SK-N-SH (cell line): ENCODE results near the gene CD22. TPM values are rescaled to one million over a fixed set of nuclear protein-coding genes. Genes with fewer than 3 reads are reported as not detected.

Source experiments
- CTCF ChIA-PET: fragments of 300-600, 350-600 bp; formaldehyde crosslinking; extraction: SDS; loops from one replicate; lab custom pipeline; 2021; lab: Yijun Ruan, JAX
- POLR2A ChIA-PET: fragments of 350-600 bp; sonication (Branson Sonifier 250); formaldehyde crosslinking; extraction: SDS; loops from one replicate; lab custom pipeline; 2020; ENCODE audit warnings: antibody characterized with exemption, inconsistent platforms; lab: Yijun Ruan, JAX
- DNase-seq: peaks from one replicate; pipeline ENCODE4 v3.0.0; 2012
- H2AFZ ChIP-seq: fragments of 200-600 bp; sonication (generic); 2 replicates; pipeline ENCODE4 v1.8.1; 2016; ENCODE audit warnings: antibody characterized with exemption, mild to moderate bottlenecking, low read depth
- H3F3A ChIP-seq: fragments of 200-600 bp; sonication (generic); replicated peaks from 2 replicates; pipeline ENCODE3; 2016; ENCODE audit warnings: antibody characterized with exemption, mild to moderate bottlenecking; ENCODE audit not compliant: insufficient read depth
- H3K27ac ChIP-seq, 2 experiments: fragments of 200-500 bp in 1 of 2; fragments of 200-600 bp in 1 of 2; sonication (Bioruptor generic) in 1 of 2; sonication (generic), shearing (Covaris generic) in 1 of 2; 2 replicates each; pipeline versions ENCODE4 v1.5.1 to v1.6.1; 2014 to 2016; ENCODE audit warnings: low read depth in 2 of 2, inconsistent platforms in 1 of 2, low read length in 1 of 2, mild to moderate bottlenecking in 1 of 2, mixed read lengths in 1 of 2
- H3K27me3 ChIP-seq: fragments of 200-600 bp; sonication (generic), shearing (Covaris generic); 2 replicates; pipeline ENCODE4 v1.6.1; 2016; ENCODE audit warnings: mixed run types; ENCODE audit not compliant: insufficient read depth
- H3K36me3 ChIP-seq, 2 experiments: fragments of 200-500 bp in 1 of 2; fragments of 200-600 bp in 1 of 2; sonication (Bioruptor generic) in 1 of 2; sonication (generic) in 1 of 2; replicated peaks in 1 of 2; 2 replicates each; pipeline versions ENCODE3 to v1.5.1; 2014 to 2016; ENCODE audit warnings: low read length in 1 of 2, mild to moderate bottlenecking in 1 of 2; ENCODE audit not compliant: insufficient read depth in 2 of 2, control insufficient read depth in 1 of 2
- H3K4me1 ChIP-seq, 2 experiments: fragments of 200-500 bp in 1 of 2; fragments of 200-600 bp in 1 of 2; sonication (Bioruptor generic) in 1 of 2; sonication (generic), shearing (Covaris generic) in 1 of 2; 2 replicates each; pipeline versions ENCODE4 v1.5.1 to v1.6.1; 2014 to 2016; ENCODE audit warnings: low read depth in 1 of 2, low read length in 1 of 2, mixed run types in 1 of 2; ENCODE audit not compliant: insufficient read depth in 2 of 2, control insufficient read depth in 1 of 2
- H3K4me2 ChIP-seq: fragments of 200-600 bp; sonication (generic), shearing (Covaris generic); 2 replicates; pipeline ENCODE4 v1.6.1; 2017; ENCODE audit warnings: mixed run types
- H3K4me3 ChIP-seq, 2 experiments: fragments of 200-500 bp in 1 of 2; fragments of 200-600 bp in 1 of 2; sonication (Bioruptor generic) in 1 of 2; sonication (generic), shearing (Covaris generic) in 1 of 2; 2 replicates each; pipeline versions ENCODE4 v1.5.1 to v1.8.1; 2014 to 2016; ENCODE audit warnings: low read depth in 2 of 2, inconsistent platforms in 1 of 2, low read length in 1 of 2, mild to moderate bottlenecking in 1 of 2, mixed read lengths in 1 of 2, moderate library complexity in 1 of 2
- H3K79me2 ChIP-seq: fragments of 200-600 bp; sonication (generic); 2 replicates; pipeline ENCODE4 v1.8.1; 2017; ENCODE audit warnings: mild to moderate bottlenecking; ENCODE audit not compliant: insufficient read depth
- H3K9ac ChIP-seq: fragments of 200-600 bp; sonication (generic); 2 replicates; pipeline ENCODE4 v1.6.1; 2017; ENCODE audit warnings: mixed run types
- H3K9me2 ChIP-seq: fragments of 200-600 bp; sonication (generic); 2 replicates; pipeline ENCODE4 v1.6.1; 2017; ENCODE audit warnings: mixed run types
- H3K9me3 ChIP-seq: fragments of 200-600 bp; sonication (generic); 2 replicates; pipeline ENCODE4 v1.6.1; 2017; ENCODE audit warnings: mixed run types, mild to moderate bottlenecking, moderate library complexity
- H4K20me1 ChIP-seq: fragments of 200-600 bp; sonication (generic); 2 replicates; pipeline ENCODE4 v1.6.1; 2017; ENCODE audit warnings: mild to moderate bottlenecking, mixed run types; ENCODE audit not compliant: insufficient read depth
- CHD2 ChIP-seq: fragments of 150-350 bp; IDR thresholded peaks from 2 replicates; pipeline ENCODE4 v1.6.1; 2018; ENCODE audit warnings: low read length; ENCODE audit not compliant: partially characterized antibody
- ELF1 ChIP-seq: IDR thresholded peaks from 2 replicates; pipeline ENCODE4 v1.4.0; 2012
- EZH2phosphoT487 ChIP-seq: fragments of 200-600 bp; sonication (generic); IDR thresholded peaks from 2 replicates; pipeline ENCODE4 v1.6.1; 2017; ENCODE audit warnings: low read depth, mixed run types, mild to moderate bottlenecking, antibody characterized with exemption, moderate library complexity, borderline replicate concordance
- FOXJ3 ChIP-seq: sonication (generic); formaldehyde crosslinking; IDR thresholded peaks from 2 replicates; pipeline ENCODE4 v1.5.1; 2020; ENCODE audit warnings: mild to moderate bottlenecking, missing genetic modification reagents
- FOXM1 ChIP-seq: IDR thresholded peaks from 2 replicates; pipeline ENCODE4 v1.4.0; 2012; ENCODE audit warnings: low read depth, mild to moderate bottlenecking
- GATA2 ChIP-seq: sonication (generic); formaldehyde crosslinking; IDR thresholded peaks from 2 replicates; pipeline ENCODE4 v1.5.0; 2020; ENCODE audit warnings: mild to moderate bottlenecking, missing genetic modification reagents
- MEF2A ChIP-seq: IDR thresholded peaks from 2 replicates; pipeline ENCODE4 v1.4.0; 2012; ENCODE audit warnings: low read depth, borderline replicate concordance
- NFIC ChIP-seq: IDR thresholded peaks from 2 replicates; pipeline ENCODE4 v1.4.0; 2012; ENCODE audit warnings: borderline replicate concordance
- POLR2AphosphoS5 ChIP-seq: IDR thresholded peaks from 2 replicates; pipeline ENCODE4 v1.6.1; 2012; ENCODE audit warnings: low read depth, low read length
- RXRA ChIP-seq: IDR thresholded peaks from 2 replicates; pipeline ENCODE4 v1.4.0; 2012; ENCODE audit warnings: low read depth, mild to moderate bottlenecking, borderline replicate concordance
- SIN3A ChIP-seq: IDR thresholded peaks from 2 replicates; pipeline ENCODE4 v1.6.1; 2012; ENCODE audit warnings: low read depth, mild to moderate bottlenecking, low read length, moderate library complexity, borderline replicate concordance
- SMC3 ChIP-seq: IDR thresholded peaks from 2 replicates; pipeline ENCODE4 v1.6.1; 2012; ENCODE audit warnings: low read depth, low read length, improper control_type of control experiment
- TAF1 ChIP-seq: IDR thresholded peaks from 2 replicates; pipeline ENCODE4 v1.6.1; 2012; ENCODE audit warnings: low read depth, mild to moderate bottlenecking, low read length, moderate library complexity, borderline replicate concordance
- TEAD4 ChIP-seq: IDR thresholded peaks from 2 replicates; pipeline ENCODE4 v1.4.0; 2012; ENCODE audit warnings: mild to moderate bottlenecking, borderline replicate concordance; ENCODE audit not compliant: insufficient read depth
- YY1 ChIP-seq: IDR thresholded peaks from 2 replicates; pipeline ENCODE4 v1.4.0; 2012; ENCODE audit warnings: low read depth, mild to moderate bottlenecking
- WGBS: methylation state at CpG from one replicate; pipeline ENCODE4 v1.1.6; 2017; ENCODE audit warnings: low lambda C conversion rate; 5-methylcytosine and 5-hydroxymethylcytosine counted together
- polyA plus RNA-seq, 3 experiments: library from polyadenylated mRNA; depleted of rRNA; stranded (reverse); fragments of >200 nt; gene quantifications; 2 replicates each; pipeline ENCODE4 v1.2.3, GENCODE V29; 2012
- TF ChIP-seq, protein P1 (sequence below): IDR thresholded peaks from 2 replicates; pipeline ENCODE4 v1.6.1; 2012; ENCODE audit warnings: mild to moderate bottlenecking, low read depth, low read length, moderate library complexity
- TF ChIP-seq, protein P2 (sequence below): IDR thresholded peaks from 2 replicates; pipeline ENCODE4 v1.4.0; 2012; ENCODE audit warnings: low read depth, borderline replicate concordance
- TF ChIP-seq, protein P3 (sequence below): fragments of 150-350 bp; IDR thresholded peaks from 2 replicates; pipeline ENCODE4 v1.6.1; 2017; ENCODE audit warnings: antibody characterized with exemption, low read length, low read depth, borderline replicate concordance
- TF ChIP-seq, protein P4 (sequence below): IDR thresholded peaks from 2 replicates; pipeline ENCODE4 v1.4.0; 2012; ENCODE audit warnings: low read depth

Gene CD22
- polyA plus RNA-seq, 1 of the 3 experiments (the other 2 are of a cell fraction): 0.18 TPM

DNA sequence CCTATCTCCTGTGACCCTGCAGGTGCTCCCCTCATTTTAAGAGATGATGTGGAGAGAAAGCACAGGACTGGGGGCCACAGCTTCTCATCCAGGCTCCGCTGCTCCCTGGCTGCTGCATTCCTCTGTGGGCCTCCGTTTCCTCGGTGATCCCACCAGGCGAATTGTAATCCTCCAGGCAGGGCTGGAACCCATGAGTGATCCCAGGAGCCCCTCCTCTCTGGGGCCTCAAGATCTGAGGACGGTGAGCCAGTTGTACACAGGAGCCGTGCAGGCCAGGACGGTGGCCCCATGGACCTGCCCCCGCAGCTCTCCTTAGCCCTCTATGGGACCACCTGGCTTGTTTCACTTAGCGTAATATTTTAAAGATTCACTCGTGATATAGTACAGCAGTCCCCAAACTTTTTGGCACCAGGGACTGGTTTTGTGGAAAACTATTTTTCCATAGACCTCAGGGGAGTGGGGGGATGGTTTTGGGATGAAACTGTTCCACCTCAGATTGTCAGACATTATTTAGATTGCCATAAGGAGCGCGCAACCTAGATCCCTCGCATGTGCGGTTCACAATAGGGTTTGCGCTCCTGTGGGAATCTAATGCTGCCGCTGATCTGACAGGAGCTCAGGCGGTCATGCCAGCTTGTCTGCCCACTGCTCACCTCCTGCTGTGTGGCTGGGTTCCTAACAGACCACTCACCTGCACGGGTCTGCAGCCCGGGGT, 34.9 kb downstream of the CD22 start:
- ChIA-PET POLR2A (no interaction called here), CTCF (interaction anchor here (1.3 to 2.2 kb wide), 2 partner anchors 10 to 11 kb away, joined by 3 to 8 read pairs; no protein-coding TSS in a partner anchor)
- Histone ChIP-seq H3K79me2 (no peaks in the 10 kb centered on the region), H3K9ac (no peak overlapping the region), H4K20me1 (no peaks in the 10 kb centered on the region), H3K27me3 (peaks cover 51% of the 10 kb centered on the region), H3K4me1 (no peaks in the 10 kb centered on the region), H3K4me2 (no peak overlapping the region), H3F3A (no peaks in the 10 kb centered on the region), H3K27ac (no peak overlapping the region), H3K9me2 (no peaks in the 10 kb centered on the region), H3K4me3 (no peak overlapping the region), H2AFZ (no peak overlapping the region), H3K9me3 (no peaks in the 10 kb centered on the region), H3K36me3 (no peaks in the 10 kb centered on the region)
- TF ChIP-seq, protein P1, sequence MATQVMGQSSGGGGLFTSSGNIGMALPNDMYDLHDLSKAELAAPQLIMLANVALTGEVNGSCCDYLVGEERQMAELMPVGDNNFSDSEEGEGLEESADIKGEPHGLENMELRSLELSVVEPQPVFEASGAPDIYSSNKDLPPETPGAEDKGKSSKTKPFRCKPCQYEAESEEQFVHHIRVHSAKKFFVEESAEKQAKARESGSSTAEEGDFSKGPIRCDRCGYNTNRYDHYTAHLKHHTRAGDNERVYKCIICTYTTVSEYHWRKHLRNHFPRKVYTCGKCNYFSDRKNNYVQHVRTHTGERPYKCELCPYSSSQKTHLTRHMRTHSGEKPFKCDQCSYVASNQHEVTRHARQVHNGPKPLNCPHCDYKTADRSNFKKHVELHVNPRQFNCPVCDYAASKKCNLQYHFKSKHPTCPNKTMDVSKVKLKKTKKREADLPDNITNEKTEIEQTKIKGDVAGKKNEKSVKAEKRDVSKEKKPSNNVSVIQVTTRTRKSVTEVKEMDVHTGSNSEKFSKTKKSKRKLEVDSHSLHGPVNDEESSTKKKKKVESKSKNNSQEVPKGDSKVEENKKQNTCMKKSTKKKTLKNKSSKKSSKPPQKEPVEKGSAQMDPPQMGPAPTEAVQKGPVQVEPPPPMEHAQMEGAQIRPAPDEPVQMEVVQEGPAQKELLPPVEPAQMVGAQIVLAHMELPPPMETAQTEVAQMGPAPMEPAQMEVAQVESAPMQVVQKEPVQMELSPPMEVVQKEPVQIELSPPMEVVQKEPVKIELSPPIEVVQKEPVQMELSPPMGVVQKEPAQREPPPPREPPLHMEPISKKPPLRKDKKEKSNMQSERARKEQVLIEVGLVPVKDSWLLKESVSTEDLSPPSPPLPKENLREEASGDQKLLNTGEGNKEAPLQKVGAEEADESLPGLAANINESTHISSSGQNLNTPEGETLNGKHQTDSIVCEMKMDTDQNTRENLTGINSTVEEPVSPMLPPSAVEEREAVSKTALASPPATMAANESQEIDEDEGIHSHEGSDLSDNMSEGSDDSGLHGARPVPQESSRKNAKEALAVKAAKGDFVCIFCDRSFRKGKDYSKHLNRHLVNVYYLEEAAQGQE: no peak
- no peak for TF ChIP-seq SIN3A
- TF ChIP-seq SMC3: no peak
- TF ChIP-seq CHD2: no peak
- no peak for TF ChIP-seq GATA2 (CRISPR knock-in tag)
- no peak for TF ChIP-seq FOXJ3
- no peak for TF ChIP-seq ELF1
- no peak for TF ChIP-seq FOXM1
- TF ChIP-seq, protein P2, sequence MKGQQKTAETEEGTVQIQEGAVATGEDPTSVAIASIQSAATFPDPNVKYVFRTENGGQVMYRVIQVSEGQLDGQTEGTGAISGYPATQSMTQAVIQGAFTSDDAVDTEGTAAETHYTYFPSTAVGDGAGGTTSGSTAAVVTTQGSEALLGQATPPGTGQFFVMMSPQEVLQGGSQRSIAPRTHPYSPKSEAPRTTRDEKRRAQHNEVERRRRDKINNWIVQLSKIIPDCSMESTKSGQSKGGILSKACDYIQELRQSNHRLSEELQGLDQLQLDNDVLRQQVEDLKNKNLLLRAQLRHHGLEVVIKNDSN: no peak
- TF ChIP-seq RXRA: no peak
- no peak for TF ChIP-seq TEAD4
- no peak for TF ChIP-seq POLR2AphosphoS5
- TF ChIP-seq, protein P3, sequence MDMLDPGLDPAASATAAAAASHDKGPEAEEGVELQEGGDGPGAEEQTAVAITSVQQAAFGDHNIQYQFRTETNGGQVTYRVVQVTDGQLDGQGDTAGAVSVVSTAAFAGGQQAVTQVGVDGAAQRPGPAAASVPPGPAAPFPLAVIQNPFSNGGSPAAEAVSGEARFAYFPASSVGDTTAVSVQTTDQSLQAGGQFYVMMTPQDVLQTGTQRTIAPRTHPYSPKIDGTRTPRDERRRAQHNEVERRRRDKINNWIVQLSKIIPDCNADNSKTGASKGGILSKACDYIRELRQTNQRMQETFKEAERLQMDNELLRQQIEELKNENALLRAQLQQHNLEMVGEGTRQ: no peak
- TF ChIP-seq, protein P4, sequence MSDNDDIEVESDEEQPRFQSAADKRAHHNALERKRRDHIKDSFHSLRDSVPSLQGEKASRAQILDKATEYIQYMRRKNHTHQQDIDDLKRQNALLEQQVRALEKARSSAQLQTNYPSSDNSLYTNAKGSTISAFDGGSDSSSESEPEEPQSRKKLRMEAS: no peak
- TF ChIP-seq MEF2A: no peak
- no peak for TF ChIP-seq TAF1
- no peak for TF ChIP-seq EZH2phosphoT487
- TF ChIP-seq YY1: no peak
- TF ChIP-seq NFIC: no peak
- WGBS: 31% methylated on average over 19 of the region's 19 CpGs
- DNase-seq: no peak
